ENCODE measurements around the gene RBMS3. TPM values are rescaled to one million over a fixed set of nuclear protein-coding genes. Genes with fewer than 3 reads are reported as not detected.
"Not testable (repeated sequence)": the region's sequence is repeated elsewhere in the genome, so short reads cannot be mapped to it uniquely, and the experiment has no call there.

The RBMS3 gene
- total and polyA plus RNA-seq, 3 donors from 2014 or later, result 5.6 to 36.2 (median 19.7) TPM

- no peak for DNase-seq
- Histone ChIP-seq H3K4me1 (no peaks in the 10 kb centered on the region), H3K36me3 (ENCODE audit: low read depth, missing control alignments) (no peaks in the 10 kb centered on the region), H3K27me3 (no peaks in the 10 kb centered on the region), H3K27ac (no peak overlapping the region), H3K4me3 (no peak overlapping the region), H3K9me3 (no peaks in the 10 kb centered on the region)
- WGBS, 2 donors, result 90 to 96% methylated on average over 4 of the region's 4 CpGs
- TF ChIP-seq CTCF (IDR thresholded peaks at IDR 0.05), result no peak
- TF ChIP-seq POLR2A (IDR thresholded peaks at IDR 0.05), result no peak
- intact Hi-C loops (cut with DNase I; ENCODE audit: low total_unique reads), result no loop called here
These were observed 521.2 kb downstream of the RBMS3 start for GRCh38 chr3:29802057-29802456.

GRCh38 chr3:29804044-29804443 is 523.2 kb downstream of the RBMS3 start:
- no peaks in the 10 kb centered on the region for H3K36me3 ChIP-seq (ENCODE audit: low read depth, missing control alignments)
- DNase-seq, result no peak
- H3K4me3 ChIP-seq, result no peak overlapping the region
- H3K27me3 ChIP-seq, result no peaks in the 10 kb centered on the region
- TF ChIP-seq POLR2A (IDR thresholded peaks at IDR 0.05) (no peak), CTCF (IDR thresholded peaks at IDR 0.05) (no peak)
- intact Hi-C loops (cut with DNase I; ENCODE audit: low total_unique reads), result no loop called here
- H3K27ac ChIP-seq, result no peak overlapping the region
- H3K4me1 ChIP-seq, result no peaks in the 10 kb centered on the region
- no peaks in the 10 kb centered on the region for H3K9me3 ChIP-seq

- Histone ChIP-seq H3K4me3 (no peak overlapping the region), H3K27me3 (no peaks in the 10 kb centered on the region), H3K36me3 (ENCODE audit: low read depth, missing control alignments) (no peaks in the 10 kb centered on the region), H3K4me1 (no peaks in the 10 kb centered on the region), H3K27ac (no peak overlapping the region), H3K9me3 (no peaks in the 10 kb centered on the region)
- DNase-seq, result no peak
- 0 to 38% methylated on average over 1 of the region's 1 CpG for whole genome bisulfite sequencing, 2 donors
- intact Hi-C loops (cut with DNase I; ENCODE audit: low total_unique reads), result no loop called here
- TF ChIP-seq POLR2A (IDR thresholded peaks at IDR 0.05), result no peak
- TF ChIP-seq CTCF (IDR thresholded peaks at IDR 0.05), result no peak
These were observed 524.9 kb downstream of the RBMS3 start for GRCh38 chr3:29805757-29806156.

- 87 to 91% methylated on average over 3 of the region's 3 CpGs for WGBS, 2 donors
- H3K36me3 ChIP-seq (ENCODE audit: low read depth, missing control alignments); H3K27ac ChIP-seq; intact Hi-C loops (cut with DNase I; ENCODE audit: low total_unique reads); H3K9me3 ChIP-seq; H3K27me3 ChIP-seq; H3K4me3 ChIP-seq; DNase-seq; H3K4me1 ChIP-seq: not testable (repeated sequence)
These were observed 527.5 kb downstream of the RBMS3 start for GRCh38 chr3:29808324-29808723.

- Histone ChIP-seq H3K4me3 (no peak overlapping the region), H3K36me3 (ENCODE audit: low read depth, missing control alignments) (no peaks in the 10 kb centered on the region), H3K27ac (no peak overlapping the region), H3K4me1 (no peaks in the 10 kb centered on the region), H3K27me3 (no peaks in the 10 kb centered on the region), H3K9me3 (no peaks in the 10 kb centered on the region)
- no peak for TF ChIP-seq CTCF (IDR thresholded peaks at IDR 0.05)
- no peak for TF ChIP-seq POLR2A (IDR thresholded peaks at IDR 0.05)
- DNase-seq, result no peak
- intact Hi-C loops (cut with DNase I; ENCODE audit: low total_unique reads), result no loop called here
These were observed 541.2 kb downstream of the RBMS3 start for GRCh38 chr3:29822071-29822470.
